Measurements from ENCODE around the gene GALNT7.

DNA sequence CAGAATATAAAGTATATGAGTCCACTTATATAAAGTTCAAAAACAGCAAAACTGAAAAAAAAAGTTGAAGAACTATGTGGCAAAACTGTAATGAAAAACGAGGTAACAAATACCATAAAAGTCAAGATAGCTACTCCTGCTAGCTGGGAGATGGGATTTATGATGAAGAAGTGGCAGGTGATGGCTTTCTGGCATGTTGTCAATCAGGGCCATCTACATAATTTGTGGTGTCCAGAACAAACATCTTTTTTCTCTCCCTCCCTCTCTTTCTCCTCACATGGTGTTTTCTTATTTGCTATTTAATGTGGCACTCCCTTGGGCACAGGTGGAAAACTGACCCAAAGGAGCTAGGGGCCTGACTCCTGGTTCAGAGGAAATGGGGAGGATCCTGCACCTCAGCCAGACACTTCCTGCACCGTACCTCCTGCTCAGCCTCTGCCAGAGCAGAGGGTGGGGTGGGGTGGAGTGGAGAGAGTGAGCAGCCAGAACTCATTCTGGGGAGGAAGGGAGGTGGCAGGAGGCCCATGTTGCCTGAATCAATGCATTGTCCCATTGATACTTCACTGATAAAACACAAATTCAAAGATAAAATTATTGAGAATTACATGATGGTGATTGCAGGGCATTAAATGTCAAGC is 196.9 kb downstream of the GALNT7 start:
- TF ChIP-seq, protein P1, sequence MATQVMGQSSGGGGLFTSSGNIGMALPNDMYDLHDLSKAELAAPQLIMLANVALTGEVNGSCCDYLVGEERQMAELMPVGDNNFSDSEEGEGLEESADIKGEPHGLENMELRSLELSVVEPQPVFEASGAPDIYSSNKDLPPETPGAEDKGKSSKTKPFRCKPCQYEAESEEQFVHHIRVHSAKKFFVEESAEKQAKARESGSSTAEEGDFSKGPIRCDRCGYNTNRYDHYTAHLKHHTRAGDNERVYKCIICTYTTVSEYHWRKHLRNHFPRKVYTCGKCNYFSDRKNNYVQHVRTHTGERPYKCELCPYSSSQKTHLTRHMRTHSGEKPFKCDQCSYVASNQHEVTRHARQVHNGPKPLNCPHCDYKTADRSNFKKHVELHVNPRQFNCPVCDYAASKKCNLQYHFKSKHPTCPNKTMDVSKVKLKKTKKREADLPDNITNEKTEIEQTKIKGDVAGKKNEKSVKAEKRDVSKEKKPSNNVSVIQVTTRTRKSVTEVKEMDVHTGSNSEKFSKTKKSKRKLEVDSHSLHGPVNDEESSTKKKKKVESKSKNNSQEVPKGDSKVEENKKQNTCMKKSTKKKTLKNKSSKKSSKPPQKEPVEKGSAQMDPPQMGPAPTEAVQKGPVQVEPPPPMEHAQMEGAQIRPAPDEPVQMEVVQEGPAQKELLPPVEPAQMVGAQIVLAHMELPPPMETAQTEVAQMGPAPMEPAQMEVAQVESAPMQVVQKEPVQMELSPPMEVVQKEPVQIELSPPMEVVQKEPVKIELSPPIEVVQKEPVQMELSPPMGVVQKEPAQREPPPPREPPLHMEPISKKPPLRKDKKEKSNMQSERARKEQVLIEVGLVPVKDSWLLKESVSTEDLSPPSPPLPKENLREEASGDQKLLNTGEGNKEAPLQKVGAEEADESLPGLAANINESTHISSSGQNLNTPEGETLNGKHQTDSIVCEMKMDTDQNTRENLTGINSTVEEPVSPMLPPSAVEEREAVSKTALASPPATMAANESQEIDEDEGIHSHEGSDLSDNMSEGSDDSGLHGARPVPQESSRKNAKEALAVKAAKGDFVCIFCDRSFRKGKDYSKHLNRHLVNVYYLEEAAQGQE (IDR thresholded peaks at IDR 0.05) = no peak
- TF ChIP-seq, protein P2, sequence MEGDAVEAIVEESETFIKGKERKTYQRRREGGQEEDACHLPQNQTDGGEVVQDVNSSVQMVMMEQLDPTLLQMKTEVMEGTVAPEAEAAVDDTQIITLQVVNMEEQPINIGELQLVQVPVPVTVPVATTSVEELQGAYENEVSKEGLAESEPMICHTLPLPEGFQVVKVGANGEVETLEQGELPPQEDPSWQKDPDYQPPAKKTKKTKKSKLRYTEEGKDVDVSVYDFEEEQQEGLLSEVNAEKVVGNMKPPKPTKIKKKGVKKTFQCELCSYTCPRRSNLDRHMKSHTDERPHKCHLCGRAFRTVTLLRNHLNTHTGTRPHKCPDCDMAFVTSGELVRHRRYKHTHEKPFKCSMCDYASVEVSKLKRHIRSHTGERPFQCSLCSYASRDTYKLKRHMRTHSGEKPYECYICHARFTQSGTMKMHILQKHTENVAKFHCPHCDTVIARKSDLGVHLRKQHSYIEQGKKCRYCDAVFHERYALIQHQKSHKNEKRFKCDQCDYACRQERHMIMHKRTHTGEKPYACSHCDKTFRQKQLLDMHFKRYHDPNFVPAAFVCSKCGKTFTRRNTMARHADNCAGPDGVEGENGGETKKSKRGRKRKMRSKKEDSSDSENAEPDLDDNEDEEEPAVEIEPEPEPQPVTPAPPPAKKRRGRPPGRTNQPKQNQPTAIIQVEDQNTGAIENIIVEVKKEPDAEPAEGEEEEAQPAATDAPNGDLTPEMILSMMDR (IDR thresholded peaks at IDR 0.05; ENCODE audit: low read depth, low read length, missing input control) = no peak
- no peak for TF ChIP-seq RXRA (IDR thresholded peaks at IDR 0.05)
- TF ChIP-seq HNF4A (conservative IDR thresholded peaks at IDR 0.05) = no peak
- TF ChIP-seq SP1 (IDR thresholded peaks at IDR 0.05) = no peak
- TF ChIP-seq, protein P3, sequence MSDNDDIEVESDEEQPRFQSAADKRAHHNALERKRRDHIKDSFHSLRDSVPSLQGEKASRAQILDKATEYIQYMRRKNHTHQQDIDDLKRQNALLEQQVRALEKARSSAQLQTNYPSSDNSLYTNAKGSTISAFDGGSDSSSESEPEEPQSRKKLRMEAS (IDR thresholded peaks at IDR 0.05) = no peak
- TF ChIP-seq YY1 (IDR thresholded peaks at IDR 0.05) = no peak
- no peak for TF ChIP-seq RAD21 (IDR thresholded peaks at IDR 0.05)
